G401.6 (cell line): ENCODE data around the gene TEX14.
"Not testable (repeated sequence)": the region's sequence is repeated elsewhere in the genome, so short reads cannot be mapped to it uniquely, and the experiment has no call there.

Source experiments
- FAIRE-seq: peaks from 2 replicates; lab custom pipeline; 2012; peaks lifted over from hg19 to GRCh38; lab: Jason Lieb, UNC

The TEX14 gene

GRCh38 chr17:58692239-58693055, 602 bp upstream of the TEX14 start, which contains the start of gene RAD51C:
RAD51C (plus strand) TSS chr17:58692602; CDS start chr17:58692644, 42 bp downstream.
- FAIRE-seq = peak; percentile 71

GRCh38 chr17:58690033-58690432, 1.8 kb downstream of the TEX14 start:
- not testable (repeated sequence) for FAIRE-seq

GRCh38 chr17:58688521-58688920, 3.3 kb downstream of the TEX14 start:
- FAIRE-seq = no peak

- FAIRE-seq = no peak
Measured at GRCh38 chr17:58686980-58687379, 4.9 kb downstream of the TEX14 start.

- FAIRE-seq = not testable (repeated sequence)
Measured at GRCh38 chr17:58684462-58684861, 7.4 kb downstream of the TEX14 start.

- FAIRE-seq = no peak
Measured at GRCh38 chr17:58684003-58684402, 7.8 kb downstream of the TEX14 start.

GRCh38 chr17:58680038-58680369, 11.8 kb downstream of the TEX14 start:
- FAIRE-seq = no peak

GRCh38 chr17:58679263-58680037, 12.4 kb downstream of the TEX14 start:
- FAIRE-seq = peak; percentile 97

- not testable (repeated sequence) for FAIRE-seq
Measured at GRCh38 chr17:58678287-58678686, 13.6 kb downstream of the TEX14 start.

- FAIRE-seq = no peak
Measured at GRCh38 chr17:58677194-58677880, 14.5 kb downstream of the TEX14 start.

- FAIRE-seq = no peak
Measured at GRCh38 chr17:58671969-58672368, 19.9 kb downstream of the TEX14 start.

GRCh38 chr17:58669853-58670252, 22.0 kb downstream of the TEX14 start:
- FAIRE-seq = no peak

- FAIRE-seq = no peak
Measured at GRCh38 chr17:58668598-58668935, 23.3 kb downstream of the TEX14 start.

GRCh38 chr17:58667934-58668597, 23.8 kb downstream of the TEX14 start:
- no peak for FAIRE-seq

- FAIRE-seq = no peak
Measured at GRCh38 chr17:58666858-58667267, 25.0 kb downstream of the TEX14 start.

GRCh38 chr17:58665946-58666857, 25.6 kb downstream of the TEX14 start:
- FAIRE-seq = no peak

GRCh38 chr17:58664302-58664701, 27.5 kb downstream of the TEX14 start:
- FAIRE-seq = no peak

GRCh38 chr17:58661499-58661898, 30.3 kb downstream of the TEX14 start:
- FAIRE-seq = no peak

GRCh38 chr17:58660621-58661020, 31.2 kb downstream of the TEX14 start:
- FAIRE-seq = no peak

- FAIRE-seq = not testable (repeated sequence)
Measured at GRCh38 chr17:58659714-58660084, 32.1 kb downstream of the TEX14 start.
